GM19455 (cell line): ENCODE data around the gene MRTFB.
"Not testable (repeated sequence)": the region's sequence is repeated elsewhere in the genome, so short reads cannot be mapped to it uniquely, and the experiment has no call there.

Experiments
- ATAC-seq: cut with Tn5 transposase; IDR thresholded peaks from one replicate; pipeline ENCODE4 v1.9.1; 2021; ENCODE audit not compliant: unreplicated experiment

MRTFB gene

GRCh38 chr16:14182999-14183398 is 111.9 kb downstream of the MRTFB start:
- ATAC-seq: no peak

GRCh38 chr16:14183962-14184361 is 112.8 kb downstream of the MRTFB start:
- not testable (repeated sequence) for ATAC-seq

- ATAC-seq: no peak
Measured at GRCh38 chr16:14186007-14186794, 115.1 kb downstream of the MRTFB start.

GRCh38 chr16:14186795-14187221 is 115.7 kb downstream of the MRTFB start:
- ATAC-seq: no peak

- ATAC-seq: no peak
Measured at GRCh38 chr16:14187517-14188338, 116.6 kb downstream of the MRTFB start.

GRCh38 chr16:14193316-14193871 is 122.3 kb downstream of the MRTFB start:
- ATAC-seq: no peak

GRCh38 chr16:14194721-14195120 is 123.6 kb downstream of the MRTFB start:
- ATAC-seq: no peak

GRCh38 chr16:14196011-14196410 is 124.9 kb downstream of the MRTFB start:
- ATAC-seq: no peak

GRCh38 chr16:14196539-14196938 is 125.4 kb downstream of the MRTFB start:
- ATAC-seq: no peak

GRCh38 chr16:14198012-14198411 is 126.9 kb downstream of the MRTFB start:
- no peak for ATAC-seq

GRCh38 chr16:14198572-14198971 is 127.5 kb downstream of the MRTFB start:
- ATAC-seq: no peak

GRCh38 chr16:14199199-14199598 is 128.1 kb downstream of the MRTFB start:
- no peak for ATAC-seq

- no peak for ATAC-seq
Measured at GRCh38 chr16:14199624-14200023, 128.5 kb downstream of the MRTFB start.

- ATAC-seq: no peak
Measured at GRCh38 chr16:14202095-14202494, 131.0 kb downstream of the MRTFB start.

- ATAC-seq: no peak
Measured at GRCh38 chr16:14202697-14203096, 131.6 kb downstream of the MRTFB start.

- ATAC-seq: no peak
Measured at GRCh38 chr16:14203166-14203565, 132.0 kb downstream of the MRTFB start.

- no peak for ATAC-seq
Measured at GRCh38 chr16:14205666-14206065, 134.5 kb downstream of the MRTFB start.

GRCh38 chr16:14211856-14212543 is 140.9 kb downstream of the MRTFB start:
- no peak for ATAC-seq

GRCh38 chr16:14215941-14216340 is 144.8 kb downstream of the MRTFB start:
- ATAC-seq: no peak

- ATAC-seq: no peak
Measured at GRCh38 chr16:14219983-14220382, 148.9 kb downstream of the MRTFB start.

GRCh38 chr16:14223632-14224031 is 152.5 kb downstream of the MRTFB start:
- no peak for ATAC-seq
